HepG2 (cell line): ENCODE measurements around the gene PRKCB. TPM values are rescaled to one million over a fixed set of nuclear protein-coding genes. Genes with fewer than 3 reads are reported as not detected.

Source experiments
- ATAC-seq: fragments of 200-7000 bp; cut with Tn5 transposase; 3 replicates; pipeline ENCODE4 v1.9.1; 2020; ENCODE audit warnings: mild to moderate bottlenecking, moderate library complexity
- BruUV-seq: library from RNA; stranded (reverse); fragments of 400-500 nt; replicated peaks from 2 replicates; lab custom pipeline; 2021; lab: Mats Ljungman, UMichigan
- CTCF ChIA-PET: fragments of 300-600 bp; formaldehyde crosslinking; extraction: SDS; loops from one replicate; lab custom pipeline; 2021; ENCODE audit warnings: low total read pairs, inconsistent platforms, low intra/inter-chr PET ratio; lab: Yijun Ruan, JAX
- POLR2A ChIA-PET: fragments of 350-600 bp; sonication (Branson Sonifier 250); formaldehyde crosslinking; loops from one replicate; lab custom pipeline; 2020; ENCODE audit warnings: antibody characterized with exemption, inconsistent platforms; lab: Yijun Ruan, JAX
- DNase-seq: peaks from one replicate; pipeline ENCODE4 v3.0.0-alpha.2; 2015; ENCODE audit warnings: low spot score
- FAIRE-seq: peaks from 3 replicates; lab custom pipeline; 2011; peaks lifted over from hg19 to GRCh38; lab: Jason Lieb, UNC
- H2AFZ ChIP-seq: one replicate; pipeline ENCODE4 v1.6.1; 2011; ENCODE audit warnings: low read length, inconsistent platforms
- H3K27ac ChIP-seq: fragments of 300-600 bp; 3 replicates; pipeline ENCODE4 v1.8.0; 2011; ENCODE audit warnings: mixed run types, mild to moderate bottlenecking, mixed read lengths, low read length, inconsistent platforms; ENCODE audit not compliant: insufficient read depth; ENCODE audit errors: extremely low read length
- H3K27me3 ChIP-seq, 2 experiments: fragments of 200-600 bp in 1 of 2; 2 replicates in 1 of 2; 3 replicates in 1 of 2; pipeline versions ENCODE4 v1.6.0 to v1.8.0; 2011; ENCODE audit warnings: low read length in 2 of 2, mild to moderate bottlenecking in 2 of 2, moderate library complexity in 2 of 2, inconsistent platforms in 1 of 2; ENCODE audit not compliant: insufficient read depth in 2 of 2, control insufficient read depth in 1 of 2
- H3K36me3 ChIP-seq, 2 experiments: fragments of 200-600 bp in 1 of 2; replicated peaks in 1 of 2; 2 replicates in 1 of 2; 3 replicates in 1 of 2; pipeline versions ENCODE4 v1.5.1 to v1.8.0; 2011; ENCODE audit warnings: low read length in 2 of 2, inconsistent platforms in 1 of 2; ENCODE audit not compliant: insufficient read depth in 2 of 2, control insufficient read depth in 1 of 2
- H3K4me1 ChIP-seq: 2 replicates; pipeline ENCODE4 v1.5.1; 2012; ENCODE audit warnings: low read length, inconsistent platforms; ENCODE audit not compliant: insufficient read depth
- H3K4me2 ChIP-seq: 2 replicates; pipeline ENCODE4 v1.6.0; 2011; ENCODE audit warnings: low read depth, low read length, inconsistent platforms
- H3K4me3 ChIP-seq, 3 experiments: fragments of 200-600 bp in 1 of 3; sonication (generic), shearing (Covaris generic) in 1 of 3; replicated peaks in 1 of 3; 2 replicates each; pipeline ENCODE4 v1.5.1; 2011 to 2016; ENCODE audit warnings: low read length in 3 of 3, inconsistent platforms in 2 of 3, low read depth in 2 of 3, mild to moderate bottlenecking in 2 of 3, control low read depth in 1 of 3, mixed read lengths in 1 of 3; ENCODE audit not compliant: insufficient read depth in 1 of 3
- H3K79me2 ChIP-seq: one replicate; pipeline ENCODE4 v1.6.1; 2011; ENCODE audit warnings: low read length, inconsistent platforms; ENCODE audit not compliant: insufficient read depth
- H3K9ac ChIP-seq: 2 replicates; pipeline ENCODE4 v1.6.0; 2011; ENCODE audit warnings: mild to moderate bottlenecking, low read depth, low read length, inconsistent platforms; ENCODE audit not compliant: insufficient read depth
- H3K9me3 ChIP-seq: 2 replicates; pipeline ENCODE4 v1.5.1; 2012; ENCODE audit warnings: mild to moderate bottlenecking, low read length
- H4K20me1 ChIP-seq: 2 replicates; pipeline ENCODE4 v1.6.0; 2011; ENCODE audit warnings: inconsistent platforms, mild to moderate bottlenecking, low read length, moderate library complexity; ENCODE audit not compliant: insufficient read depth
- CSRNP2 ChIP-seq: sonication (generic); formaldehyde crosslinking; conservative IDR thresholded peaks from 2 replicates; pipeline ENCODE4 v1.8.0; 2022; ENCODE audit warnings: low read depth, missing genetic modification reagents
- KDM5A ChIP-seq: fragments of 200-600 bp; sonication (generic); IDR thresholded peaks from 2 replicates; pipeline ENCODE4 v1.7.0; 2018; ENCODE audit warnings: antibody characterized with exemption, mild to moderate bottlenecking, low read length, borderline replicate concordance
- KLF13 ChIP-seq: sonication (generic); formaldehyde crosslinking; IDR thresholded peaks from 2 replicates; pipeline ENCODE4 v1.4.0; 2020; ENCODE audit warnings: mild to moderate bottlenecking, missing genetic modification reagents
- MEIS2 ChIP-seq: sonication (generic); formaldehyde crosslinking; IDR thresholded peaks from 2 replicates; pipeline ENCODE4 v1.9.0; 2021; ENCODE audit warnings: mild to moderate bottlenecking, missing genetic modification reagents
- MYNN ChIP-seq: sonication (generic); formaldehyde crosslinking; IDR thresholded peaks from 2 replicates; pipeline ENCODE4 v1.4.0; 2020; ENCODE audit warnings: mild to moderate bottlenecking, low read depth, missing genetic modification reagents
- NR3C1 ChIP-seq: sonication (generic); formaldehyde crosslinking; IDR thresholded peaks from 2 replicates; pipeline ENCODE4 v1.4.0; 2020; ENCODE audit warnings: missing genetic modification reagents
- POLR2AphosphoS5 ChIP-seq: IDR thresholded peaks from 2 replicates; pipeline ENCODE4 v1.6.1; 2012; ENCODE audit warnings: low read depth, low read length
- RFX3 ChIP-seq: IDR thresholded peaks from 2 replicates; pipeline ENCODE4 v1.6.1; 2016; ENCODE audit warnings: missing biosample characterization, missing genetic modification reagents
- THYN1 ChIP-seq: sonication (generic); formaldehyde crosslinking; IDR thresholded peaks from 2 replicates; pipeline ENCODE4 v1.8.1; 2023; ENCODE audit warnings: low read depth, mild to moderate bottlenecking, moderate library complexity, missing genetic modification reagents, borderline replicate concordance
- ZNF446 ChIP-seq: sonication (generic); formaldehyde crosslinking; IDR thresholded peaks from 2 replicates; pipeline ENCODE4 v1.5.0; 2020; ENCODE audit warnings: mild to moderate bottlenecking, missing genetic modification reagents
- ZNF580 ChIP-seq: IDR thresholded peaks from 2 replicates; pipeline ENCODE4 v1.6.1; 2016; ENCODE audit warnings: low read depth, borderline replicate concordance
- ZNF703 ChIP-seq: sonication (generic); formaldehyde crosslinking; IDR thresholded peaks from 2 replicates; pipeline ENCODE4 v1.5.1; 2020; ENCODE audit warnings: missing genetic modification reagents, mild to moderate bottlenecking, moderate library complexity, borderline replicate concordance
- ZNF772 ChIP-seq: sonication (generic); formaldehyde crosslinking; IDR thresholded peaks from 2 replicates; pipeline ENCODE4 v1.5.0; 2020; ENCODE audit warnings: mild to moderate bottlenecking, missing genetic modification reagents
- ZNF781 ChIP-seq: sonication (generic); formaldehyde crosslinking; IDR thresholded peaks from 2 replicates; pipeline ENCODE4 v1.5.1; 2020; ENCODE audit warnings: borderline replicate concordance, mild to moderate bottlenecking, missing genetic modification reagents; ENCODE audit errors: not compliant biosample characterization
- WGBS: methylation state at CpG from one replicate; pipeline ENCODE4 v1.1.6; 2017; ENCODE audit warnings: low lambda C conversion rate; 5-methylcytosine and 5-hydroxymethylcytosine counted together
- in situ Hi-C: cut with HindIII; loops from 2 replicates; pipeline ENCODE4 v1.10.0; 2017; ENCODE audit warnings: low pct_unique_long_range_greater_than_20kb; ENCODE audit not compliant: extremely low pct_ligation_motif_present
- intact Hi-C: fragments of 100-400 bp; cut with micrococcal nuclease; formaldehyde crosslinking; loops from one replicate; pipeline ENCODE4 v1.10.0; 2022; ENCODE audit not compliant: unreplicated experiment
- polyA plus RNA-seq, 8 experiments: library from polyadenylated mRNA; depleted of rRNA in 3 of 8; stranded (reverse) in 7 of 8; unstranded in 1 of 8; fragments of >200 nt; fragmentation: Illumina TruSeq in 4 of 8; extraction: Trizol in 4 of 8; gene quantifications; 2 replicates each; pipeline versions ENCODE4 v1.2.1 to v1.2.3, GENCODE V29; 2011 to 2016; ENCODE audit warnings: low read depth in 4 of 8, missing spikeins in 1 of 8, mixed read lengths in 1 of 8; ENCODE audit not compliant: insufficient read depth in 1 of 8
- total RNA-seq, 5 experiments: library from RNA; depleted of rRNA; stranded (reverse); fragments of >200 nt; fragmentation: Illumina TruSeq; extraction: Trizol; gene quantifications; 2 replicates each; pipeline ENCODE4 v1.2.3, GENCODE V29; 2016; ENCODE audit warnings: low read depth in 1 of 5
- TF ChIP-seq, protein P1 (sequence below): sonication (generic); formaldehyde crosslinking; IDR thresholded peaks from 2 replicates; pipeline ENCODE4 v1.8.0; 2022; ENCODE audit warnings: mild to moderate bottlenecking, missing genetic modification reagents; ENCODE audit not compliant: insufficient replicate concordance
- TF ChIP-seq, protein P2 (sequence below): sonication (generic); formaldehyde crosslinking; IDR thresholded peaks from 2 replicates; pipeline ENCODE4 v1.5.0; 2020; ENCODE audit warnings: mild to moderate bottlenecking, missing genetic modification reagents

The PRKCB gene
- total and polyA plus RNA-seq, 2 of the 13 experiments (the other 11 are each of a cell fraction or from before 2014, with no cell fraction given) = 0.01 TPM; not detected in 1

DNA sequence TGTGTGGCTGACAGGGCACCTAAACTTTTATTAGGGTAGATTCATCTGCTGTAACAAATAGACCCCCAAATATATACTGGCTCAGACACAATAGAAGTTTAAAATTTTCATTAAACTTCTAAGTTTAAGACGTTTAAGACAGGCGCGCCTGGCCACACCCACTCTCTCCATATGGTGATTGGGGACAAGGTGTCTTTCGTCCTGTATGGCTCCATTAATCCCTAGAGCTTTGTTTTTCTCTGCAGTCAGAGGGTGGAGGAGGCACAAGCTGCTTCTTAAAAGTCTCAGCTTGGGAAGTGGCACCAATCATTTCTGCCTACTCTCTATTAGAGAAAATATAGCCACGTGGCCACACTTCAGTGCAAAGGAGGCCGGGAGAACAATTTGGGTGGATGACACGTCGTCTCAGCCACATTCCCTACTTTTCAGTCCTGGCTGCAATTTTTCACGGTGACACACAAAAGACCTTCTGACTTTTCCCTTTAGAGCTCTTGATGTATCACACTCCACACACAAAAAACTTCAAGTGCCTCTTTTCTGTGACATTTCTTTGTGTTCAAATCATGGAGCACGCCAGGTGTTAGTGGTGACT, 294.8 kb downstream of the PRKCB start (continued):
- TF ChIP-seq MYNN (CRISPR knock-in tag) (no peak), ZNF580 (no peak), ZNF446 (CRISPR knock-in tag) (no peak), MEIS2 (CRISPR knock-in tag) (no peak), KDM5A (no peak), RFX3 (no peak), ZNF781 (CRISPR knock-in tag) (no peak), ZNF772 (CRISPR knock-in tag) (no peak)

GRCh38 chr16:24131294-24131693, 295.5 kb downstream of the PRKCB start:
- Histone ChIP-seq H3K36me3 (no peaks in the 10 kb centered on the region), H3K9ac (no peak overlapping the region), H4K20me1 (no peaks in the 10 kb centered on the region), H3K9me3 (no peaks in the 10 kb centered on the region), H3K27ac (no peak overlapping the region), H2AFZ (no peak overlapping the region), H3K4me1 (no peaks in the 10 kb centered on the region), H3K4me2 (no peak overlapping the region), H3K27me3 (0 out of 5 replicates have a peak, but pooled peaks cover 0 to 1% of the 10 kb centered on the region in 2 experiments), H3K79me2 (no peaks in the 10 kb centered on the region), H3K4me3 (no peak overlapping the region)
- DNase-seq (no peak), ATAC-seq (no peak), FAIRE-seq (no peak)
- 3% methylated on average over 2 of the region's 2 CpGs for WGBS
- ChIA-PET CTCF (no interaction called here), POLR2A (no interaction called here)
- BruUV-seq = no TSS peak
- intact Hi-C loops (no loop called here), in situ Hi-C loops (no loop called here)
- TF ChIP-seq THYN1 (CRISPR knock-in tag) (no peak), POLR2AphosphoS5 (no peak), NR3C1 (CRISPR knock-in tag) (no peak), KLF13 (CRISPR knock-in tag) (no peak), CSRNP2 (CRISPR knock-in tag) (no peak), ZNF703 (CRISPR knock-in tag) (no peak)
- TF ChIP-seq, protein P1, sequence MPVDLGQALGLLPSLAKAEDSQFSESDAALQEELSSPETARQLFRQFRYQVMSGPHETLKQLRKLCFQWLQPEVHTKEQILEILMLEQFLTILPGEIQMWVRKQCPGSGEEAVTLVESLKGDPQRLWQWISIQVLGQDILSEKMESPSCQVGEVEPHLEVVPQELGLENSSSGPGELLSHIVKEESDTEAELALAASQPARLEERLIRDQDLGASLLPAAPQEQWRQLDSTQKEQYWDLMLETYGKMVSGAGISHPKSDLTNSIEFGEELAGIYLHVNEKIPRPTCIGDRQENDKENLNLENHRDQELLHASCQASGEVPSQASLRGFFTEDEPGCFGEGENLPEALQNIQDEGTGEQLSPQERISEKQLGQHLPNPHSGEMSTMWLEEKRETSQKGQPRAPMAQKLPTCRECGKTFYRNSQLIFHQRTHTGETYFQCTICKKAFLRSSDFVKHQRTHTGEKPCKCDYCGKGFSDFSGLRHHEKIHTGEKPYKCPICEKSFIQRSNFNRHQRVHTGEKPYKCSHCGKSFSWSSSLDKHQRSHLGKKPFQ (CRISPR knock-in tag) = no peak
- TF ChIP-seq, protein P2, sequence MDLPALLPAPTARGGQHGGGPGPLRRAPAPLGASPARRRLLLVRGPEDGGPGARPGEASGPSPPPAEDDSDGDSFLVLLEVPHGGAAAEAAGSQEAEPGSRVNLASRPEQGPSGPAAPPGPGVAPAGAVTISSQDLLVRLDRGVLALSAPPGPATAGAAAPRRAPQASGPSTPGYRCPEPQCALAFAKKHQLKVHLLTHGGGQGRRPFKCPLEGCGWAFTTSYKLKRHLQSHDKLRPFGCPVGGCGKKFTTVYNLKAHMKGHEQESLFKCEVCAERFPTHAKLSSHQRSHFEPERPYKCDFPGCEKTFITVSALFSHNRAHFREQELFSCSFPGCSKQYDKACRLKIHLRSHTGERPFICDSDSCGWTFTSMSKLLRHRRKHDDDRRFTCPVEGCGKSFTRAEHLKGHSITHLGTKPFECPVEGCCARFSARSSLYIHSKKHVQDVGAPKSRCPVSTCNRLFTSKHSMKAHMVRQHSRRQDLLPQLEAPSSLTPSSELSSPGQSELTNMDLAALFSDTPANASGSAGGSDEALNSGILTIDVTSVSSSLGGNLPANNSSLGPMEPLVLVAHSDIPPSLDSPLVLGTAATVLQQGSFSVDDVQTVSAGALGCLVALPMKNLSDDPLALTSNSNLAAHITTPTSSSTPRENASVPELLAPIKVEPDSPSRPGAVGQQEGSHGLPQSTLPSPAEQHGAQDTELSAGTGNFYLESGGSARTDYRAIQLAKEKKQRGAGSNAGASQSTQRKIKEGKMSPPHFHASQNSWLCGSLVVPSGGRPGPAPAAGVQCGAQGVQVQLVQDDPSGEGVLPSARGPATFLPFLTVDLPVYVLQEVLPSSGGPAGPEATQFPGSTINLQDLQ (CRISPR knock-in tag) = no peak
